ENCODE measurements around the gene GRM7. TPM values are rescaled to one million over a fixed set of nuclear protein-coding genes. Genes with fewer than 3 reads are reported as not detected.

GRM7 gene
- total and polyA plus RNA-seq, 2 experiments from 2014 or later = 0.40 TPM; not detected in 1

GRCh38 chr3:6827453-6827852 is 33.5 kb upstream of the GRM7 start (continued):
- TF ChIP-seq REST (IDR thresholded peaks at IDR 0.05; ENCODE audit: unreplicated experiment) (no peak), EZH2 (IDR thresholded peaks at IDR 0.05; ENCODE audit: low read depth, unreplicated experiment) (no peak), CREB1 (CRISPR knock-in tag; IDR thresholded peaks at IDR 0.05; ENCODE audit: low read depth) (no peak), NANOG (IDR thresholded peaks at IDR 0.05; ENCODE audit: borderline replicate concordance) (no peak)

DNA sequence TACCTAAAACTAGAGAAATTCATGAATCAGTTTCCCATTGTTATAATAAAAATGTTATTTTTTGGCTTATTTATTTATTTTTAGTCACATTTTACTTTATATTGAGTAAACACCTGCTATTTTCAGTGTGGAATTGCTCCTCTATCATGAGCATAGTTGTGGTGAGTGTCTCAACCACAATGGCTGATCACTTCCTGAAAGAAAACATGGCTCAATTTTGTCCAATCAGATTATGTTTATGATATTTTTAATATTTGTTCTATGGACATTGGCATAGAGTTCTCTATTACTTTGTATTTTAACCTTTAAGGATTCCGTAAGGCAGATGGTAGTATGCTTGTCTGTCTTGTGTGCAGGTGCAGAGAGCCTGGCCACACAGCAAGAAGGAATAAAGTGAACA is 16.2 kb upstream of the GRM7 start:
- Mint-ChIP-seq H3K4me3 (no peak overlapping the region), H3K27me3 (ENCODE audit: insufficient read depth, low read depth, poor library complexity) (peaks cover 3% of the 10 kb centered on the region), H3K27ac (no peak overlapping the region), H3K36me3 (ENCODE audit: low read depth) (peaks cover 17% of the 10 kb centered on the region), H3K9me3 (peaks cover 75% of the 10 kb centered on the region), H3K4me1 (no peaks in the 10 kb centered on the region)
- no peaks in the 10 kb centered on the region for H3K79me2 ChIP-seq (replicated peaks; ENCODE audit: insufficient read depth)
- H3K4me2 ChIP-seq = no peak overlapping the region
- no peak overlapping the region for H3K4me3 ChIP-seq
- ATAC-seq (no peak), DNase-seq (ENCODE audit: low spot score) (no peak)
- no peaks in the 10 kb centered on the region for H3K4me1 ChIP-seq (ENCODE audit: insufficient read depth)
- no peaks in the 10 kb centered on the region for H3K9me2 ChIP-seq (ENCODE audit: insufficient read depth)
- H3K27ac ChIP-seq (ENCODE audit: low read depth) = no peak overlapping the region
- no peaks in the 10 kb centered on the region for H4K20me1 ChIP-seq (replicated peaks; ENCODE audit: insufficient read depth)
- no peaks in the 10 kb centered on the region for H3K27me3 ChIP-seq (ENCODE audit: insufficient read depth)
- peaks cover 11% of the 10 kb centered on the region for H3K36me3 ChIP-seq (ENCODE audit: insufficient read depth)
- no peaks in the 10 kb centered on the region for H3F3A ChIP-seq (replicated peaks; ENCODE audit: low read depth)
- H2AFZ ChIP-seq = no peak overlapping the region
- TF ChIP-seq ETS1 (IDR thresholded peaks at IDR 0.05) (no peak), CREB1 (CRISPR knock-in tag; IDR thresholded peaks at IDR 0.05; ENCODE audit: low read depth) (no peak), STAT1 (IDR thresholded peaks at IDR 0.05; ENCODE audit: unreplicated experiment) (no peak), REST (IDR thresholded peaks at IDR 0.05; ENCODE audit: unreplicated experiment) (no peak), EZH2phosphoT487 (IDR thresholded peaks at IDR 0.05; ENCODE audit: unreplicated experiment) (no peak), ZNF114 (CRISPR knock-in tag; IDR thresholded peaks at IDR 0.05) (no peak), POLR2AphosphoS5 (IDR thresholded peaks at IDR 0.05; ENCODE audit: low read depth) (no peak), CTCF (conservative IDR thresholded peaks at IDR 0.05; ENCODE audit: low read depth in 2 of 2) (no peak)
